B cell (primary cell): ENCODE measurements around the gene ARHGAP45.

ENCODE experiments used
- CTCF ChIP-seq: fragments of 200-600 bp; IDR thresholded peaks from one replicate; pipeline ENCODE4 v1.8.0; 2022; ENCODE audit warnings: antibody characterized with exemption, mild to moderate bottlenecking
- EZH2 ChIP-seq: IDR thresholded peaks from 2 replicates; pipeline ENCODE4 v1.6.1; 2012; ENCODE audit warnings: borderline replicate concordance, low read depth, mild to moderate bottlenecking, moderate library complexity, low read length; ENCODE audit not compliant: insufficient read depth, poor library complexity, severe bottlenecking

- TF ChIP-seq CTCF = no peak
- no peak for TF ChIP-seq EZH2
Measured at GRCh38 chr19:1054102-1055027, 12.6 kb upstream of the ARHGAP45 start.
